ENCODE measurements around the gene HOXC6.
A peak's percentile ranks its signal among the peaks of the same experiment; 100 is the strongest.

Gene HOXC6

DNA sequence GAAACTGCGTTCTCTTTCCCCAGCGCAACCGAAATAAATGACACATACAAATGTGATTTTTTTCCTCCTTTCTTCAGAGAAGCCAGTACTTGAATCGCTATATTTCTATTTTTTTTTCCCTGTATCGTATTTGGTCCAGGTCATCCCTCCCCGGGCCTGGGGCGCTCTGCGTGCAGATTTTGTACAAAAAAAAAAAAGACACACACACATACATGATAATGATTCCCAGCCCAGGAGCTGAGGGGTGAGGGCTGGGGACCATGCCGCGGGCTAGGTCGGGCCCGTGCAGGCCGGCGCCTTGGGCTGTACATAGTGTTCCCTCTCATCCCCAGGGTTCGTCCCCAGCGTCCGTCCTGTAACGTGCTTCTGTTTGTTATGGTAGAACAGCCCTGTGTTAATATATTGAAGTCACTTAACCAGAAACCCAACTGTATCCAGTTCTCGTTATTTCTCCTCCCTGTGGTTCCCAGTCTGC, 25.3 kb upstream of the HOXC6 start:
- no peak for DNase-seq (ENCODE audit: low spot score)

DNA sequence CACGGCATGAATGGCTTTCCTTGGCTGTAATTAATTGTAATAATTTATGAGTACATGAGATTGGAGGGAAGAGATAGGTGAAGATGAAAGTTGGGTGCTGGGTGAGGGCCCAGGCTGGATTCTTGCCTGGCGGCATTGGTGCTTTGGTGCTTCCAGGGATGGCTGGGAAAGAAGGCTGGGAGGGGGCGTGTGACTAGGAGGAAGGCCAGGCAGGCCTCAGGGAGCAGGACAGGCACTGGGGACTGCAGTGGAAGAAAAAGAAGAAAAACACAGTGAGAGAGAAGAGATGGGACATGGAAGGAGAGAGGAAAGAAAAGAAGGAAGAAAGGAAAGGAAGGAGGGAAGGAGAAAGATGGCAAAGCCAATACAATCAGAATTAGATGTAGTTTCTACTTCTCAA, 24.6 kb upstream of the HOXC6 start:
- DNase-seq (ENCODE audit: low spot score) = no peak

DNA sequence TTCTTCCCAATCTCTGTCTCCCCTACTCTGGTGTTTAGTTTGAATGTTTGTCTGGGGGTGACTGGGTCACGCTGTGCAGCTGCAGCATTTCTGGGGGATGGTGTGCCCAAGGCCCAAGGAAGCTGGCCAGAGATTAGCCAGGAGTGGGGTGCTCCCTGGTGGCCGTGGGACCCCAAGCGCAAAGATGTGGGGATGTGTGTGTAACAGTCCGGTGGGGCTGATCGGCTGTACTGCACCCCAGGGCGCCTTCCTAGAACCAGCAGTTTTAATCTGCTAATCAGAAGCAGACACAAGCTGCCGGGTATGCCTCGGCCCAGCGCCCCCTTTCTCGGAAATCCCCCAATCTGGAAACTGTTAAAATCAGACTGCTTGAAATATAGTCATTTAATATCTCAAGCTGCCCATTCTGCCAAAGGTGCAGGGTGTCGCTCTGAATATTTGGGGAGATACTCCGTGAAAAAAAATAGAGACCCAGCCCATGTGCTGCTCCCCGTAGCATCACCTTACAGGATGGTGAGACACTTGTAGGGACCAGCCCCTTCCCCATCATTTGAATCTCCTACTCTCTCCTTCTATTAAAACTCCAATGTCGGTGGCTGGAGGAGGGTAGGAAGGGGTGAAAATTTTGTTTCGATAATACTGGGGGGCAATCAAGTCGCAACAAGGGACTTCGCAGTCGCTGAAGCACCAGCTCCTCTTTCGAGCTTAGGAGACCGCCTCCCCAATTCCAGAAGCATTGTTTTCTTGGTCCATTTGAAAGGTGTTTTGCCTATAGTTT, 24.0 kb upstream of the HOXC6 start:
- no peak for DNase-seq (ENCODE audit: low spot score)

DNA sequence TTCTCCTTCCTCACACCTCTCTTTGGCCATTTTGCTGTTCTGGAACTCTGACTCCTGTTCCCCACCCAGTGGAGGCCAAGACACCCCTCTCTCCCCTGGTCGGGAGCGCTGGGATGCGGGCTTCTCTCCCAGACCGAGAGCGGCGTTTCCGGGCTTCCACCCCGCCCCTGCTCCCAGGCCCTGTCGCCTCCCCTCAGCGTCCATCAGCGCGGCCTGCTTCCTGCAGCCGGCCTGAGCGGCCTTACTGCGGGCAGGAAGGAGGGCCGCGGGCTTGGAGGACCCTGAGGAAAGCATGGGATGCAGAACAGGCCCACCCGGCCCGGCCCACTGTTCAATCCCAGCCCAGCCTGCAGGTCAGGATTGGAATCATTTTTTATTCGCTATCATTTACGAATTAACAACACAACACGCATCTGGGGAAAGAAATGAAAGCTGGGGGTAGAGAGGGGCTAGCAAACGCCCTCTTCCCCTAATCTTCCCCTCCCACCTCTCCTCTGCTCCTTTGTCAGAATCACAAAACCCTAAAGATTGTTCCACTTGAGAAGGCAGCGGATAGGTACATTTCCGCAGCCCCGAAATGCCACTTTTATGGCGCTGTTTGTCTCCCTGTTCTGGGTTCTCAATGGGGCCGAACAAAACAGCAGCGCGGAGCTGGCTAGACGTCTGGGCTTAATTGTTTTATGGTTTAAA, 23.3 kb upstream of the HOXC6 start:
- no peak for DNase-seq (ENCODE audit: low spot score)

DNA sequence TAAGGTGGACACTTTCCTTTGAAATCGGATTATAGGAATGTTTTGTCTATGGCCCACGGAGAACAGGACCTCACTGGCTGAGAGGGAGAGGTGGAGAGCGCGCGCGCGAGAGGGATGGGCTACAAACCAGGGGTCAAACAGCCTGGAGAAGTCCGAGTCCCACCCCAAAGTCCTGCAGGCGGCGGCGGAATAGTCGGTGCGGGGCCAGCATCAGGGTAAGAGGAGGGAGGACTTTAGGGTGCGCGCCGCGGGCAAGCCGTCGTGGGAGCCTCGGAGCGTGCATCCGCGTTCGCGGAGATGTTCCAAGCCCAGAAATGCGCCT, 22.7 kb upstream of the HOXC6 start:
- no peak for DNase-seq (ENCODE audit: low spot score)

DNA sequence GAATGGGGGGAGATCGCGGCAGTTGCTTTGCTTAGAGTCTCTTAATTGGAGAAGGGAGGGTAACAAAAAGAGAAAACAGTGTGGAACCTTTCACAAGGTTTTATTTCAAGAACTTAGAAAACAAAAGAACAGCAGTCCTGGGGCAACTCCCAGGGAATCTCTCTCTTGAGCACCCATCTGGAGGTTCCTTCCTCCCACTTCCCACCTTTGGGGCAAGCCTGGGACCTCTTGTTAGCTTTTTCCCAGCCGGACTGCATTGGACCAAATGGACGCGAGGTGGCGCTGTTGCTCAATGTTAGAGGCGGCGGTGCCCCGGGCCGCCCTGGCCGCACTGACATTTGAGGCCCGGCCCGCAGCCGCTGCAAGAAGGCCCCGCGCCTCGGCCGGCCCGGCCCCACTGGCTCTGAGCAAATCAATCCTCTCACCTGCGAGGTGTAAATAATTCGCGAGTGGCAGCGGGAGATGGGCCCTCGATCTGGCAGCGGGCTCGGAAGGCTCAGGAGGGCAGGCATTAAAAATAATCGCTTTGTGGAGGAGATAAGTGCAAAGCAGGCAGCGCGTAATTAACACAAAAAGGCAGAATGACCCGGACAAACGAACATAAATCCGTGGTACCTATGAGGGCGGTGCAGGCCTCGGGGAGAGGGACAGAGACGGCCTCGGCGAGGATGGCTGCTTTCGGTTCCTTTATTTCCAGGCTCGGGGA, 22.2 kb upstream of the HOXC6 start:
- peak; percentile 88 for DNase-seq (ENCODE audit: low spot score)

DNA sequence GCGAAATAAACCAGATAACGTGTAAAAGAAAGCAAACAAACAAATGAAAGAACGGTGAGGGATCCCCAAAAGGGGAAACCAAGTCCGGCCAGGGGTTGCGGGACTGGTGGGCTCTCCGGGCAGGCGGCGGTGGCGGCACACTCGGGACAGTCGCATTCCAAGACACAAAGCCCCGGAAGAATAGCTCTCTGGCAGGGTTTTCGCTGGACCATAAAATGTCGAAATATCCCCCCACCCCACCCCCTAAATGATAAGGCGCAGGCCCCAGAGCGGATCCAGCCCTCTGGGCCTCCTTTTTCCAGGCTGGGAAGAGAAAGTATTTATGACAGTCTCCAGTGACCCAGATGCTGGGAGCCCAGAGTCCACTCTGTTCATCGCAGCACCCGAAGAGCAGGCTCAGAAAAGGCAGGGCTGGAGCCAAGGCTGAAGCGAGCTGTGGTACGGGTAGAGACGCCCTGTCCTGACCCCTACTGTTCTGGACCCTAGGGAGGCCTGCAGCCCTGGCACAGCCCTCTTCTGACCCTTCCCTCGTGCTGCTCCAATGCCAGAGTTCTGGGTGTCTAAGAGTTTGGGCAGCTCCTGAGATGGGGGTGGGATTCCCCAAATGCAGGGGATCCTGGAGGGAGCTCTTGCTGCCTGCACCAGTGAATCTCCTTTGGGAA, 21.6 kb upstream of the HOXC6 start:
- DNase-seq (ENCODE audit: low spot score) = no peak

DNA sequence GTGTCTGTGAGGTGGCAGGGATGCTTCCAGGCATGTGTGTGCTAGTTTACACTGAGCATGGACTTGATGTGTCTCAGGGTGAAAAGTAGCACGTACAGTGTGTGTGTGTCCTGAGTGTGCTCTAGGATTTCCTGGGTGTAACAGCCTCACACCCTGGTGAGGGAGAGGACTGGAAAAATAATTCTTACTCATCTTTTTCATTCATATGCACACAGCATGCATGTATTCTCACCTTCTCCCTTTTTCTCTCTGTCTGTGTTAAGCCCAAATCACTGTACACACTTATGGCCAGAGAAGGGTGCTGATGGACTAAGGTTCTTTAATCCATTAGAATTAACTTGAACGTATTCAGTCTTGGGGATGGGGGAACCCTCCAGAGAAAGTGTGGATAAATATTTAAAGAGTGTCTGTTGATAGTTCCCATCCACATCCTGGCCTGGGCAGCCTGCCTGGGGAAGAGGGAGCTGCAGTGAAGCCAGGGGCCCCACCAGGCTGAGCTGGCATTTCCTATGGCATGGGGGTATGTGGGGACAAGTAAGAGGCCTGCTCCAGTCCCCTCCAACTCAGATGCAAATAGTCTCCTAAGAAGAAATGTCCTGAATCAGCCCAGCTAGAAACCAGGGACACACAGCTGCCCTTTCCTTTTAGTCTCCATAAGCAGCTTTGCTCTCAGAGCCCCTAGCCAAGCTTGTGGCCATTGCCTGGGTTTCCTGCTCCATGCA, 20.5 kb upstream of the HOXC6 start:
- no peak for DNase-seq (ENCODE audit: low spot score)

DNA sequence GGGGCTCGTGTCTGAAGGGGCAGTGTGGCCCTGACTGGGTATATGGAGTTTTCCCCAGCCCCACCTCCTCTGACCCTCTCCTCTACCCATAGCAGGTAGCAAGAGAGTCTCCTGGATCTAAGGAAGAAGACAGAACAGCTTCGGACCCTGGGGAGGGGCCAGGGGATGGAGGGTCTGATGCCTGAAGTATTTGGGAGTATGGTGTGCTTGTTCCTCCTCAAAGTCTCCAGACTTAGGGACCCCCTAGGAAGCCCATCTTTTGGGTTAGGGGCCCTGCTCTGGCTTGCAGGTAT, 20.0 kb upstream of the HOXC6 start:
- no peak for DNase-seq (ENCODE audit: low spot score)

DNA sequence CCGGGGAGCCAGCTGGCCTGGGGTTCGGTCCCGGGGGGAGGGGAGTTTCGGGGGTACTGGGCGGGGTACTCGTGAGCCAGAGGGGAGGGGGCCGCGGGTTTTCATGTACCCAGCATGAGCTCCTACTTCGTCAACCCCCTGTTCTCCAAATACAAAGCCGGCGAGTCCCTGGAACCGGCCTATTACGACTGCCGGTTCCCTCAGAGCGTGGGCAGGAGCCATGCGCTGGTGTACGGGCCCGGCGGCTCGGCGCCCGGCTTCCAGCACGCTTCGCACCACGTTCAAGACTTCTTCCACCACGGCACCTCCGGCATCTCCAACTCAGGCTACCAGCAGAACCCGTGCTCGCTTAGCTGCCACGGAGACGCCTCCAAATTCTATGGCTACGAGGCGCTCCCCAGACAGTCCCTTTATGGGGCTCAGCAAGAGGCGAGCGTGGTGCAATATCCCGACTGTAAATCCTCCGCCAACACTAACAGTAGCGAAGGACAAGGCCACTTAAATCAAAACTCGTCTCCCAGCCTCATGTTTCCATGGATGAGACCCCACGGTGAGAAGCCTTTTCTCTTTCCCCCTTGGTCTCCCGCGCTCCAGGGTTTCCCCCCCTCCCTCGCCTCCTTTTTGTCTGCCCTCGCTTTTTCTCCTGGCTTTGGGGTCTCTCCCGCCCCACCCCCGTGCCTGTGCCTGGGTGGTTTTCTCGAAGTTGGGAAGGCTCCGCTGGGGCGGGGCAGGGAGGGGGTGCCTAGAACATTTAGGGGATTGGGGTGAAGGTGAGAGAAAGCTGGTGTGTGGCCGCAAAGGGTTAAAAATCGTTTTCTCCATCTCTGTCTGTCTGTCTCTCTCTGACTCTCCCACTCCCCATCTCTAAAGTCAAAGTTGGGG, 18.8 kb upstream of the HOXC6 start:
- no peak for DNase-seq (ENCODE audit: low spot score)

DNA sequence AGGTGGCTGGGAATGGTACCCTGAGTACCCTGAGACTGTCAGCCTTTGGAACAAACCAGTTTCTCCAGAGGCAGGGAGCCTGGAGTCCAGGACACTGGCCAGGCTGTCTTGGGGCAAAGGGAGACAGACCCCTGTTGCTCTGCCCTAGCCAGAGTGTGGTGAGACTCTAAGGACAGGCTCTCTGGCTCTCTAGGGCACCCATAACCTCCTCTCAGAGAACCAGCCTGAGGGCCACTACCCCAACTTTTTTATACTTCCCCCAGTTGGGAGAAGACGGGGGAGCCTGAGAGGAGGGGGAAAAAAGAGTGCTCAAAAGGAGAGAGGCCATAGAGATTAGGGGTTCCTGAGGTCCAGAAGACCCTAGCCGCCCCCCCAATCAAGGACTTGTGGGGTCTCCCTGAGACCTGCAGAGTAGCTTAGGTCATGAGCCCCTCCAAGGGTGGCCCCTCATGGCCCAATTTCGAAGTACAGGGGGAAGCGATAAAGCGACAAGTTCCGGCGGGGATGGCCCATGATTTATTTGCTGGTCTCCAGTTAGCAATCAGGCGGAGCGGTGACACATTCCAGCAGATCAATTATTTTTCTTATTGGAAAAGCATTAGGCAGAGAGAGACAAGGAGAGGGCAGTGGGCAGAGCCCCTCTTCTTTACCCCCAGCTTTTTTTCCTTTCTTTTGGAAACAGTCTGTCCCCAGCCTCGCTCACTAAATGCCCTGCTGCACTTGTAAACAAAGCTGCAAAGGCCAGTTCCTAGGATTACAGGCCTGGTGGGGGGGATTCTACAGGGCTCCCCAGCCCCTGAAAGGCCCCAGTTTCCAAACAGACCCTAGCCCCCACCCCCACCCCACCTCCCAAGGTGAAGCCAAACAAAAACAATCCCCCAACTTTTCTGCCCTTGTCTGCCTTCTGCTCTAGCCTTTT, 17.9 kb upstream of the HOXC6 start:
- no peak for DNase-seq (ENCODE audit: low spot score)

DNA sequence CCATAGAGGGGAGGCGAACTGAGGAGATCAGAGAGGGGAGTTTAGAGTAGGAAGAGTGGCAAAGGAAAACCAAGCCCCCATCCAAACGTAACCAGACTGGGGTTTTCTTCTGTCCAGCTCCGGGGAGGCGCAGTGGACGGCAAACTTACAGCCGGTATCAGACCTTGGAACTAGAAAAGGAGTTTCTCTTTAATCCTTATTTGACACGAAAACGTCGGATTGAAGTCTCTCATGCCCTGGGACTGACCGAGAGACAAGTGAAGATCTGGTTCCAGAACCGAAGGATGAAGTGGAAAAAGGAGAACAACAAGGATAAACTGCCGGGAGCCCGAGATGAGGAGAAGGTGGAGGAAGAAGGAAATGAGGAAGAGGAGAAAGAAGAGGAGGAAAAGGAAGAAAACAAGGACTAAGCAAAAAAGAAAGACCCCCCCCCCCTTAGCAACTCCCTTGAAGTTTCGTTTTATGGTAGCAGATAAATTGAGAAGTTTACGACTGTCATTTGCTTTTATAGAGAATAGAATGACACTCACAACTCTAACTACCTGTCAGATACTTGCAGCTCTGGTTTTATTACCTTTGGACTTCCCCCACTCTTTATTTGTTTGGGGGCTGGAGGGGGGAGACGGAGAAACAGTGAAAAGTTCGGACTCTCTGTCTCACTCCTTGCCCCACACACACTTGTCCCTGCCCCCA, 17.1 kb upstream of the HOXC6 start:
- DNase-seq (ENCODE audit: low spot score) = no peak

DNA sequence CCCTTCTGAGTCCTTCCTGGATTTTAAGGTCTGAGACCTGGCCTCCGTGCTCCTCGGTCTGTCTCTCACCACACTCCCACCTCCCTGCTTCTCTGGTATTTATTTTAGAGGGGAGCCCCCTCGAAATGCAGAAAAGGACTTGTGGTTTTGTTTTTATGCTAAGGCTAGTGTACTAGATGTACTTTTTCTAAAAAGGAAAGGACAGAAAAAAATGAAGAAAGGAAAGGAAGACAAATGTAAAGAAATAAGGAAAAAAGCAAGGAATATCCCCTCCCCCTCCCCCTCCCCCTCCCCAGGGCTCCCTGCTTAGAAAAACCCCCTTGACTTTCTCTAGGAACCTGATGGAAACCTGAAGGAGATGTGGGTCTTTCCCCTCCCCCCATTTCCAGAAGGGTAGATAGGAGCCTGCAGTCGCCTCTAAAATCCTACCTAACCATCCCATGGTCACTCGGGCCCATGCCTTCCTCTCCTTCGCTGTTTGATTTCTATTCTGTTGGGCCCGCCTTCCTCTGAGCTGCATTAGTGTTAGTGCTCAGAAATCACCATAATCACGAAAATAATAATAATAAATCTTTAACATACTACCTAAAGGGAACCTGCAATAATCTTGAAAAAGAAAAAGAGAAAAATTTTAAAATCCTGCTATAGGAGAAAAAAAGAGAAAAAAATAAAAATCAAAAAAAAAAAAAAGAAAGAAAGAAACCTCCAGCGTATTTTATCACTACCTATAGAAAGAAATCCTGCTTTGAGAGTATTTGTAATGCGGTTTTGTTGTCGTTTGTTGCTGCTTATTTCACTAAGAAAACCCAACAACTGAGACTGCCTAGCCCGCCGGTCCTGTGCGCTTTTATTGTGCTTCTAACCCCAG, 16.3 kb upstream of the HOXC6 start:
- DNase-seq (ENCODE audit: low spot score) = no peak

DNA sequence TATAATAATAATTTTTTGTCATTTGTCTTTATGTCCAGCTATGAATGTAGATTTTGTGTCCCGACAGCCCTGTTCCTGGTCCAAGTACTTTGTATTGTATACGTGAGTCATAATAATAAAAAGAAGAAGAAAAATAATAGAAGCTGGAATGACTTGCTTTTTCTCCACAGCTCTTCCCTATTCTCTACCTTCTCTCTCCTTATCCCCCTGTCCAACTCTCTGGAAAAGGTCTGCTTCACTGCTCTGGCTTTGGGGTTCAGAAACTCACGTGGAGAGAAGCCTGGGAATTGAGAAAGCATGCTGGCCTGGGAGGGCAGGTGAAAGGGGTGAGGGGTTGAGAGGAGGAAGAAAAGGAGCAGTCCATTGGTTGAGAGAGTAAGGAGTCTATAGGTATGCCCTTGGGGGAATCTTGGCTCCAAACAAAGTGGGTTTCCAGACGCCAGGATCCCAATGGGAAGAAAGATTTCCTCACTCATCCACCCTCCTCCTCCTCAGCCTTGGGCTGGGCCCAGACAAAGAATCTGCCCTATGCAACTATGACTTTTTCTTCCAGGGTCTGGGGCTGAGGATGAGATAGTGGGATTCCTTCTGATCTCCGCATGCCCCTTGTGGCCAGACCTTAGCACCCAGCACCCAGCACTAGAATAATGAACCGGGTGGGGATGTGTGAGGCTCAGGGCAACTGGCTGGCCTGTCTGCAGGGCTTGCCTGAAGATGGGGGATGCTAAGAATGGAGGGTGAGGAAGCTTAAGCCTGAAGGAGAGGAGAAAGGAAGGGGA, 15.4 kb upstream of the HOXC6 start:
- no peak for DNase-seq (ENCODE audit: low spot score)

DNA sequence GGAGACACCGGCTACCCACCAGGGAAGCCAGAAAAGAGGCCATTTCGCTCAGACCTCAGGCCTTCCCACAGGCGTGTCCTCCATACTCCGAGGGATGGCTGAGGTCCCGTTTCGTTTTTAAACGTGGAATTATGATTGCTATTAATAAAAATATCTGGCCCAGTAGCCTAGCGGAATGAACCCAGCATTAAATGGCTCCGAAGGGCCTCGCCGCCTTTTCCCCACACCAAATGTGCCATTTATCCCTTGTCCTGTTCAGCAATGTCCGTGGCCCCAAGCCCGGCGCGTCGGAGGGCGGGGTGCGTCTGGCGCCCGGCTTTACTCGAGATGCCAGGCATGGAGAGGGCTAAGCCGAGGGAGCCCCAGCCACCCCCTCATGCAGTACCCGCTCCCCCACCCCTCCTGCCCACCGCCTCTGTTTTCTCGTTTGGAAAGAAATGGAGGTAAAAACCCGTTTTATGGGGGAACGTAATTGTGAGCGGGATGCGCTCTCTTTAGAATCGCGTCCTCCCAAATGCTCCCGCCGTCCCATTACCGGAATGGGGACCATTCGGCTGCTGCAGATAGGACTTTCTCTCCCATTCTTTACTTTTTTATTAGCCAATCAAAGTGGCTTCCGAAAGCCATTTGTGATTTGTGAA, 13.7 kb upstream of the HOXC6 start:
- no peak for DNase-seq (ENCODE audit: low spot score)

DNA sequence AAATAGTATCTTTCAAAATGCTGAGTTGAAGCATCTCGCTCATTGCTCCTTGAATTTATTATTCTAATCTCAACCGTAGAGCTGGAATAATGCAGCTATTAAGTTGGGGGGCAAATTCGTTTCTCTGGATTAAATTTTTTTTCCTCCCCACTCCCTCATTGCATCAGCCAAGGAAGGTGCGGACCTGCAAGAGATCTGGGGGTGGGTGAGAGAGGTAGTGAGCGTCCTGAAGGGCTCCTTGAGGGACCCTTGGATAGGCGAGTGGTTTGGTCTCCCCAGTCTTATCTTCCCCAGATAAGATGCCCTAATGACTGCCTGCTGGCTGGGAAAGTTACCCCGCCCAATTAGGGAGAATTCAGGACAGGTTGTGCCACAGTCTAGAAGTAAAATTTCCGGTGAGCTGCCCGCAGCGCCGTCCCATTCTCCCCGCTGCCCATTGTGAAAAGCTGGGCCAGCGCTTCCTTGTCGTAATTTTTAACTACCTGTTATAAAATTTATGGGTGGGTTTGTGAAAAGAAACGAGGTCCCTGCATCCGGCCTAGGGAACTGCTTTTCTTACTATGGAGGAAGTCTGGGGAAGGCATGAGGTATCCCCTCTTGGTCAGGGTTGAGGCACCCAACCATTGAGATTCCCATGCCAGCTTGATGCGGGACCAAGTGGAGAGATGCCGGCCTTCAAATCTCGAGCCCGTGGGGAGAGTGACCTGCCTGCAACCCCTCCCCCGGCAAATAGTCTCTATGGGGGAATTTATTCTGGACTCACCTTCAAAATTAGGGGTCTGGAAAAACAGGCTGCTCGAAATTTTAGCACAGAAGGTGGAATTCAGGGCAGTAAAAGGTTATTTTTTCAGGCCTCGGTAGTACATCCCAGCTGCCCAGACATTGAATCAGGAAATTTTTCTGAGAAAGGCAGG, 13.0 kb upstream of the HOXC6 start:
- DNase-seq (ENCODE audit: low spot score) = no peak
